GM13977 (cell line): ENCODE results near the gene KCNJ5.
"Not testable (repeated sequence)": the region's sequence is repeated elsewhere in the genome, so short reads cannot be mapped to it uniquely, and the experiment has no call there.

Source experiments
- DNase-seq: peaks from one replicate; pipeline ENCODE4 v3.0.0; 2012; ENCODE audit warnings: low spot score
- in situ Hi-C: fragments of 300-500 bp; cut with MboI; formaldehyde crosslinking; loops from one replicate; pipeline ENCODE4 v1.12.0; 2022; ENCODE audit warnings: low sequenced_read_pairs, low pct_unique_long_range_greater_than_20kb, mixed read lengths, inconsistent platforms; ENCODE audit not compliant: unreplicated experiment
- TF ChIP-seq, protein P1 (sequence below): IDR thresholded peaks from 2 replicates; pipeline ENCODE4 v1.5.1; 2012; ENCODE audit warnings: mild to moderate bottlenecking, control low read depth; ENCODE audit not compliant: insufficient read depth; ENCODE audit errors: extremely low read depth, missing control alignments

KCNJ5 gene

DNA sequence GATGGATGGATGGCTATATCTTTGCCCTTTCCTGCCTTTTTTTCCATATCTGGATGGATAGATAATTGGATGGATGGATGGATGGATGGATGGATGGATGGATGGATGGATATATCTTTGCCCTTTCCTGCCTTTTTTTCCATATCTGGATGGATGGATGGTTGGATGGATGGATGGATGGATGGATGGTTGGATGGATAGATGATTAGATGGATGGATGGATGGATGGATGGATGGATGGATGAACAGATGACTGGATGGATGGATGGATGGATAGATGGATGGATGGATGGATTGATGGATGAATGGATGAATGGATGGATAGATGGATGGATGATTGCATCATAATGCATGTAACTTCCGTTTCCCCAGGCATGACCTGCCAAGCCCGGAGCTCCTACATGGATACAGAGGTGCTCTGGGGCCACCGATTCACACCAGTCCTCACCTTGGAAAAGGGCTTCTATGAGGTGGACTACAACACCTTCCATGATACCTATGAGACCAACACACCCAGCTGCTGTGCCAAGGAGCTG lies 24.9 kb downstream of the KCNJ5 start:
- in situ Hi-C loops: no loop called here
- TF ChIP-seq, protein P1, sequence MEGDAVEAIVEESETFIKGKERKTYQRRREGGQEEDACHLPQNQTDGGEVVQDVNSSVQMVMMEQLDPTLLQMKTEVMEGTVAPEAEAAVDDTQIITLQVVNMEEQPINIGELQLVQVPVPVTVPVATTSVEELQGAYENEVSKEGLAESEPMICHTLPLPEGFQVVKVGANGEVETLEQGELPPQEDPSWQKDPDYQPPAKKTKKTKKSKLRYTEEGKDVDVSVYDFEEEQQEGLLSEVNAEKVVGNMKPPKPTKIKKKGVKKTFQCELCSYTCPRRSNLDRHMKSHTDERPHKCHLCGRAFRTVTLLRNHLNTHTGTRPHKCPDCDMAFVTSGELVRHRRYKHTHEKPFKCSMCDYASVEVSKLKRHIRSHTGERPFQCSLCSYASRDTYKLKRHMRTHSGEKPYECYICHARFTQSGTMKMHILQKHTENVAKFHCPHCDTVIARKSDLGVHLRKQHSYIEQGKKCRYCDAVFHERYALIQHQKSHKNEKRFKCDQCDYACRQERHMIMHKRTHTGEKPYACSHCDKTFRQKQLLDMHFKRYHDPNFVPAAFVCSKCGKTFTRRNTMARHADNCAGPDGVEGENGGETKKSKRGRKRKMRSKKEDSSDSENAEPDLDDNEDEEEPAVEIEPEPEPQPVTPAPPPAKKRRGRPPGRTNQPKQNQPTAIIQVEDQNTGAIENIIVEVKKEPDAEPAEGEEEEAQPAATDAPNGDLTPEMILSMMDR: no peak
- DNase-seq: no peak

DNA sequence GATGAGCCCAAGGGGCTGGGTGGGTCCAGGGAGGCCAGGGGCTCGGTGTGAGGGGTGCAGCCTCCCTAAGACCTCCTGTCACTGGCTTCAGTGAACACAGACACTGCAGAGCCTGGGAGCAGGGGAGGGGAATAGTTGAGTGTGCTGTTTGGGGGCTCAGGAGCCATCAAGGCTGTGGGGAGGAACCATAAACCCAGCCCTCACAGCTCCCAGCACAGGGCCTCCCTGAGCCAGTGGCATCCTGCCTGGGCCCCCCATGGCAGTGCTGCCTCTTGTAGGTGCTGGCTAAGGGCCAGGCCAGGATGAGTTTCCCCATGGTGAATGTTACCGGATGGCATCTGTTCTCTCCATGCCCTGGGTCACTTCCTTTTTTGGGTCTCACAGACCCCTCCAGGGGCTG lies 25.5 kb downstream of the KCNJ5 start:
- in situ Hi-C loops: no loop called here
- TF ChIP-seq, protein P1: no peak
- DNase-seq: no peak

DNA sequence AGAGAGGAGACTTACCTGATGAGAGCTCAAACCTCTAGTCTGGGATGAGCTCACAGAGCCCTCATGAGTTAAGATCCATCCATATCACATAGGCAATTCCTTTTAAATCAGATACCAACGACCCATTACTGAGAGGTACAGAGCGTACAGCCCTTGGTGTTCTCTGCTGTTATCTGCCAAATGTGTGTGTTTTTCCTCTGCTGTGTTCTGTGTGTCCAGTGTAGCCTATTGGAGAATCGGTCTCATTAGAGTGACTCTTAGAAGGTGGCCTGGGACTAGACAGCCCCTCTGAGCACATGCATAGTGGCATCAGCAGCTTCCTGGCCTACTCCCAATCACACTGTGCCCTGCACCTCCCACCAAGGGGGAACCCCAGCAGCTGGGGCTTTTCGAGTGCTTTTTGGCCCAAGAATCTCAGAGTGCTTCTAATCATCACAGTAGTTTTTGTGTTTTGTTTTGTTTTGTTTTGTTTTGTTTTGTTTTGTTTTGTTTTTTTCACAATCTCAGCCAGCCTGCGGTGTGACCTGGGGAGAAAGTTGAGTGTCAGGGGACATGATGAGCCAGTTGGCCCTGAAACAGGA lies 26.1 kb downstream of the KCNJ5 start:
- in situ Hi-C loops: no loop called here
- no peak for DNase-seq
- TF ChIP-seq, protein P1: no peak

DNA sequence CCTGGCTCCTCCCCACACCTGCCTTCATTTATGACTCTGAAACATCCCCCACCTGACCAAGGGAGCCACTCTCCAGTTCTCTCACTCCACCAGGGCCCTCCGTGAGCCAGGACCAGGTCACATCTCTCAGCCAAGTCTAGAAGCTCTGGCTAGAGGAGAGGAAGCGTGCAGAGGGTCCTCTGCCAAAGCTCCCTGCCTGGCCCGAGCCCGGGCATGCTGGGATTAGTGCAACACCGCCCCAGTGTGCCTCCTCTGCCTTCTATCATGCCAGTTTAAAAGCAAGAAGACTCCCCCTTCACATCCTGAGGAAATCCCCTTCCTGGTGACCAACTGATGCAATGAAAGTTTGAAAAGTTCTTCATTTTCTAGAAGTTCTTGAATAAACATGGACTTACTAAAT lies 28.1 kb downstream of the KCNJ5 start:
- DNase-seq: no peak
- TF ChIP-seq, protein P1: no peak
- in situ Hi-C loops: no loop called here

DNA sequence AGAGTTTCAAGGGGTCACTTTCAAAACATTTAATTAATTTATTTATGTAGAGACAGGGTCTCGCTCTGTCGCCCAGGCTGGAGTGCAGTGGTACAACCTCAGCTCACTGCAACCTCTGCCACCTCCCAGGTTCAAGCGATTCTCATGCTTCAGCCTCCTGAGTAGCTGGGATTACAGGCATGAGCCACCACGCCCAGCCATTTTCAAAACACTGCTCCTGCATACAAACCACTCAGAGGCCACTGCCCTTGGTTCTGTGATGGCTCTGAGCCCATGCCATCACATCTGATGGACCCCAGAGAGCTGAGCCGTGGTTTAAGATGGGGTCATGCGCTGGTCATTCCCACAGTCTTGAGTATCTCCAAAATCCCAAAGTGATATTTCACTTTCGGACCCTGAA lies 28.5 kb downstream of the KCNJ5 start:
- in situ Hi-C loops, DNase-seq: not testable (repeated sequence)

DNA sequence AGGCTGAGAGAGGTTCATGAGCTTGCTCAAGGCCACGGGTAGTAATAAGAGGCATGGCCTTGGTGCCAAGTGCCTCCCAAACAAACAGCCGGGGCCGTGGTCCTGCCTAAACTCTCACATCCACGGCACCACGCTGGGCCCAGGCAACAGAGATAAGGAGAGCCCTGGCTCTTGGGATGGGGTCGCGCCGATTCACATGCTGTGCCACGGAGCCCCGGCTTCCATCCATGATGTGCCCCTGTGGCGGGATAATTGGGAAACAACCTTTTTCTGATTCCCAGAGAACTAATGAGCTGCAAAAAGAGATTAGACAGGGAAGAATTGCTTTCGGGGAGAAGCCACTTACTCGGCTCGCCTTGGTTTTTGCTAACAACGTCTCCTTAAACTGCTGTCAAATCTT lies 29.5 kb downstream of the KCNJ5 start:
- in situ Hi-C loops: no loop called here
- no peak for DNase-seq
- TF ChIP-seq, protein P1: no peak

DNA sequence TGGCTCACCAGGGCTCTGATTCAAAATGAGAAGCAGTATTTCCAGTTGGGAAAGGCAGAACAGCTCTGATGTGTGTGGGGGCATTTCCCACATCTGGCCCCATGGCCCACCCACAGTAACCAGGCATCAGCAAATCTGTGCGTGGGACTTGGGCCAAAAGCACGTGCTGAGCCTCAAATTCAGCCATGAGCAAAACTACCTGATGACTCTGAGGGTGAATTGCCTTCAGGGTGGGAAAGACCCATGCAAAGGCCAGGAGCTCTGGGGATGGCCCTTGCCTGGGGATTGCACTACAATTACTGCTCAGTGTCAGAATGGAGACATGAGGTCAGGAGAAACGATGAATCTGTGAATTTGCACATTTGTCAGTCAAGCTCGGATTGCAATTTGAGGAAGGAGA lies 30.6 kb downstream of the KCNJ5 start:
- in situ Hi-C loops: no loop called here
- DNase-seq: no peak
- TF ChIP-seq, protein P1: no peak
